ENCODE data around the gene RNF187. TPM values are rescaled to one million over a fixed set of nuclear protein-coding genes. Genes with fewer than 3 reads are reported as not detected.
A peak's percentile ranks its signal among the peaks of the same experiment; 100 is the strongest.

RNF187 gene
- total RNA-seq, 2 experiments from 2014 or later = 40.7 to 45.1 TPM

- DNase-seq = peak in 1 of 14 experiments; percentile 2
- H3K9me3 ChIP-seq (ENCODE audit: control insufficient read depth in 1 of 2, insufficient read depth in 1 of 2, low read length in 2 of 2) = no peaks in the 10 kb centered on the region
- Mint-ChIP-seq H3K4me3 (no peak overlapping the region), H3K27me3 (peaks cover 10% of the 10 kb centered on the region), H3K27ac (no peak overlapping the region), H3K36me3 (ENCODE audit: low read depth) (no peaks in the 10 kb centered on the region), H3K4me1 (ENCODE audit: low read depth) (peaks cover 12% of the 10 kb centered on the region), H3K9me3 (no peaks in the 10 kb centered on the region)
- no peaks in the 10 kb centered on the region for H3K36me3 ChIP-seq (ENCODE audit: insufficient read depth, low read length)
- no peak overlapping the region for H3K4me3 ChIP-seq (ENCODE audit: low read length)
- no peak for ATAC-seq (ENCODE audit: poor library complexity)
- intact Hi-C loops (cut with DNase I, micrococcal nuclease) = no loop called here
- no peak overlapping the region for H3K27ac ChIP-seq (ENCODE audit: low read depth in 1 of 2, low read length in 2 of 2)
- ChIA-PET CTCF (no interaction called here), POLR2A (no interaction called here)
- peaks cover 4 to 16% of the 10 kb centered on the region in 2 experiments for H3K27me3 ChIP-seq (ENCODE audit: control insufficient read depth in 1 of 2, insufficient read depth in 2 of 2, low read length in 2 of 2)
- peaks cover 14% of the 10 kb centered on the region for H3K4me1 ChIP-seq (ENCODE audit: insufficient read depth, low read length)
- no peak for TF ChIP-seq CTCF (IDR thresholded peaks at IDR 0.05)
Observed at GRCh38 chr1:228513236-228513900, 26.2 kb downstream of the RNF187 start.

GRCh38 chr1:228514421-228514820, 27.2 kb downstream of the RNF187 start:
- Histone ChIP-seq H3K4me3 (ENCODE audit: low read length) (no peak overlapping the region), H3K27ac (ENCODE audit: low read depth in 1 of 2, low read length in 2 of 2) (no peak overlapping the region), H3K9me3 (ENCODE audit: control insufficient read depth in 1 of 2, insufficient read depth in 1 of 2, low read length in 2 of 2) (no peaks in the 10 kb centered on the region), H3K4me1 (ENCODE audit: insufficient read depth, low read length) (peaks cover 14% of the 10 kb centered on the region), H3K36me3 (ENCODE audit: insufficient read depth, low read length) (no peaks in the 10 kb centered on the region), H3K27me3 (ENCODE audit: control insufficient read depth in 1 of 2, insufficient read depth in 2 of 2, low read length in 2 of 2) (peaks cover 6 to 20% of the 10 kb centered on the region in 2 experiments)
- H3K27me3 Mint-ChIP-seq = peaks cover 18% of the 10 kb centered on the region
- CTCF ChIA-PET = interaction anchor here (1.1 kb wide), 1 partner anchor 384 kb away, joined by 5 read pairs; no protein-coding TSS in a partner anchor
- ATAC-seq (ENCODE audit: poor library complexity) (no peak), DNase-seq (no peak)
- no peak overlapping the region for H3K4me3 Mint-ChIP-seq
- no peaks in the 10 kb centered on the region for H3K9me3 Mint-ChIP-seq
- no peaks in the 10 kb centered on the region for H3K36me3 Mint-ChIP-seq (ENCODE audit: low read depth)
- intact Hi-C loops (cut with DNase I, micrococcal nuclease) = loop anchor here in 1 of 2 experiments (2.0 kb wide), 2 partner anchors 136 to 516 kb away; no protein-coding TSS in a partner anchor
- no peak for TF ChIP-seq CTCF (IDR thresholded peaks at IDR 0.05)
- H3K4me1 Mint-ChIP-seq (ENCODE audit: low read depth) = peaks cover 12% of the 10 kb centered on the region
- POLR2A ChIA-PET = no interaction called here
- no peak overlapping the region for H3K27ac Mint-ChIP-seq

- POLR2A ChIA-PET = no interaction called here
- CTCF ChIA-PET = interaction anchor here (0.8 to 1.1 kb wide), 2 partner anchors 349 to 384 kb away, joined by 3 to 5 read pairs; no protein-coding TSS in a partner anchor
- Histone ChIP-seq H3K27ac (ENCODE audit: low read depth in 1 of 2, low read length in 2 of 2) (no peak overlapping the region), H3K27me3 (ENCODE audit: control insufficient read depth in 1 of 2, insufficient read depth in 2 of 2, low read length in 2 of 2) (peaks cover 6 to 20% of the 10 kb centered on the region in 2 experiments), H3K36me3 (ENCODE audit: insufficient read depth, low read length) (no peaks in the 10 kb centered on the region), H3K9me3 (ENCODE audit: control insufficient read depth in 1 of 2, insufficient read depth in 1 of 2, low read length in 2 of 2) (no peaks in the 10 kb centered on the region), H3K4me3 (ENCODE audit: low read length) (no peak overlapping the region), H3K4me1 (ENCODE audit: insufficient read depth, low read length) (peaks cover 14% of the 10 kb centered on the region)
- H3K36me3 Mint-ChIP-seq (ENCODE audit: low read depth) = no peaks in the 10 kb centered on the region
- peaks cover 12% of the 10 kb centered on the region for H3K4me1 Mint-ChIP-seq (ENCODE audit: low read depth)
- peak; percentile 61 for ATAC-seq (ENCODE audit: poor library complexity)
- intact Hi-C loops (cut with DNase I, micrococcal nuclease) = loop anchor here (1.0 to 5.0 kb wide), 7 partner anchors 14 to 1033 kb away; no protein-coding TSS in a partner anchor
- no peaks in the 10 kb centered on the region for H3K9me3 Mint-ChIP-seq
- H3K4me3 Mint-ChIP-seq = no peak overlapping the region
- H3K27me3 Mint-ChIP-seq = peaks cover 22% of the 10 kb centered on the region
- peak; percentile 85 for TF ChIP-seq CTCF (IDR thresholded peaks at IDR 0.05)
- DNase-seq = peak in 8 of 14 experiments; percentile 15 to 72 (median 36)
- H3K27ac Mint-ChIP-seq = no peak overlapping the region
Observed at GRCh38 chr1:228515200-228515834, 28.1 kb downstream of the RNF187 start.
